Measurements from ENCODE around the gene NFIA.

DNA sequence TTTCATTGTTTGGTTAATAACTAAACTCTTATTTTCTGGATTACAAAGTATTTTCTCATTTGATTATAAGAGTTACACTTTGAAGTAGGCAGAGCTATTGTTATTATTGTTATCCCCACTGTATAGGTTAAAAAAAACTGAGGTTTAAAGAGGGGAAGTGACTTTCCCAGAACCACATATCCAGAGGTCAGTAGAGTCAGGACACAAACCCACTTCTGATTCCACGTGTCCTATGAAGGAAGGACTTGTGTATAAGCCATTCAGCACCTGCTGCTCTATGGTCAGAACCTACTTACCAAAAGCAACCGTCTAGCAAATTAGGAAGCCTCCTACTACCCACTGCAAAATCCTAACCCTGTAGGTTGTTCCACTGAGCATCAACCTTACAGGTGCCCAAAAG lies 351.3 kb downstream of the NFIA start:
- TF ChIP-seq SMARCC2 (IDR thresholded peaks at IDR 0.05; ENCODE audit: low read depth) (no peak), TAF7 (tag; IDR thresholded peaks at IDR 0.05) (no peak)
